GM23338 (cell line): ENCODE results near the gene ANKRD22. TPM values are rescaled to one million over a fixed set of nuclear protein-coding genes. Genes with fewer than 3 reads are reported as not detected.

Experiments
- ATAC-seq: fragments of 200-7000 bp; cut with Tn5 transposase; 3 replicates; pipeline ENCODE4 v1.9.1; 2020
- DNase-seq: peaks from one replicate; pipeline ENCODE4 v3.0.0-alpha.2; 2015; ENCODE audit warnings: low spot score
- H2AFZ ChIP-seq: fragments of 200-600 bp; sonication (generic); 2 replicates; pipeline ENCODE4 v1.8.0; 2016; ENCODE audit warnings: antibody characterized with exemption, mild to moderate bottlenecking, moderate library complexity
- H3F3A ChIP-seq: fragments of 200-600 bp; sonication (generic); replicated peaks from 2 replicates; pipeline ENCODE4 v1.8.0; 2017; ENCODE audit warnings: antibody characterized with exemption, mixed run types, low read depth
- H3K27ac ChIP-seq: fragments of 200-600 bp; sonication (generic); 2 replicates; pipeline ENCODE4 v1.6.1; 2016; ENCODE audit warnings: low read depth
- H3K27me3 ChIP-seq: fragments of 200-600 bp; sonication (generic); 2 replicates; pipeline ENCODE4 v1.8.0; 2016; ENCODE audit warnings: mild to moderate bottlenecking, mixed run types, moderate library complexity; ENCODE audit not compliant: insufficient read depth
- H3K36me3 ChIP-seq: fragments of 200-600 bp; sonication (generic); 2 replicates; pipeline ENCODE4 v1.8.0; 2016; ENCODE audit warnings: mild to moderate bottlenecking; ENCODE audit not compliant: insufficient read depth
- H3K4me1 ChIP-seq: fragments of 200-600 bp; sonication (generic); 2 replicates; pipeline ENCODE4 v1.8.0; 2016; ENCODE audit warnings: mild to moderate bottlenecking, moderate library complexity; ENCODE audit not compliant: insufficient read depth
- H3K4me2 ChIP-seq: fragments of 200-600 bp; sonication (generic); 2 replicates; pipeline ENCODE4 v1.7.1; 2017; ENCODE audit warnings: mixed run types
- H3K4me3 ChIP-seq: fragments of 200-600 bp; sonication (generic); 2 replicates; pipeline ENCODE4 v1.6.1; 2016; ENCODE audit warnings: mixed run types
- H3K79me2 ChIP-seq: fragments of 200-600 bp; sonication (generic); replicated peaks from 2 replicates; pipeline ENCODE4 v1.8.0; 2017; ENCODE audit warnings: mild to moderate bottlenecking; ENCODE audit not compliant: insufficient read depth
- H3K9me2 ChIP-seq: fragments of 200-600 bp; sonication (generic); 2 replicates; pipeline ENCODE4 v1.8.0; 2017; ENCODE audit not compliant: insufficient read depth
- H4K20me1 ChIP-seq: fragments of 200-600 bp; sonication (generic); replicated peaks from 2 replicates; pipeline ENCODE4 v1.8.0; 2017; ENCODE audit warnings: mild to moderate bottlenecking; ENCODE audit not compliant: insufficient read depth
- H3K27ac Mint-ChIP-seq: 2 replicates; pipeline ENCODE4 v1.8.0; 2020; ENCODE audit warnings: inconsistent platforms, mild to moderate bottlenecking, moderate library complexity, mixed read lengths
- H3K27me3 Mint-ChIP-seq: 3 replicates; pipeline ENCODE4 v1.8.0; 2022; ENCODE audit warnings: low read depth, mild to moderate bottlenecking, moderate library complexity, mixed read lengths, inconsistent platforms; ENCODE audit not compliant: insufficient read depth, poor library complexity
- H3K36me3 Mint-ChIP-seq: 3 replicates; pipeline ENCODE4 v1.8.0; 2021; ENCODE audit warnings: low read depth, mild to moderate bottlenecking, inconsistent platforms, moderate library complexity, mixed read lengths
- H3K4me1 Mint-ChIP-seq: 3 replicates; pipeline ENCODE4 v1.8.0; 2020; ENCODE audit warnings: mild to moderate bottlenecking, inconsistent platforms, mixed read lengths
- H3K4me3 Mint-ChIP-seq: 3 replicates; pipeline ENCODE4 v1.8.0; 2021; ENCODE audit warnings: moderate library complexity, mild to moderate bottlenecking, inconsistent platforms, mixed read lengths
- H3K9me3 Mint-ChIP-seq: 3 replicates; pipeline ENCODE4 v1.8.0; 2020; ENCODE audit warnings: moderate library complexity, mild to moderate bottlenecking, inconsistent platforms, mixed read lengths
- EZH2 ChIP-seq: fragments of 200-600 bp; sonication (generic); IDR thresholded peaks from one replicate; pipeline ENCODE4 v1.8.0; 2017; ENCODE audit warnings: antibody characterized with exemption, mild to moderate bottlenecking, low read depth; ENCODE audit not compliant: unreplicated experiment
- EZH2phosphoT487 ChIP-seq: fragments of 200-600 bp; sonication (generic); IDR thresholded peaks from one replicate; pipeline ENCODE4 v1.8.1; 2018; ENCODE audit warnings: antibody characterized with exemption; ENCODE audit not compliant: unreplicated experiment
- JUNB ChIP-seq: IDR thresholded peaks from one replicate; pipeline ENCODE4 v1.6.1; 2016; ENCODE audit warnings: antibody characterized with exemption; ENCODE audit not compliant: unreplicated experiment
- POLR2AphosphoS5 ChIP-seq: IDR thresholded peaks from 2 replicates; pipeline ENCODE4 v1.6.1; 2016; ENCODE audit warnings: antibody characterized with exemption, low read depth
- ZNF331 ChIP-seq: fragments of 250-450 bp; sonication (Bioruptor Pico); IDR thresholded peaks from 2 replicates; pipeline ENCODE4 v1.5.0; 2020; ENCODE audit warnings: low read depth, mild to moderate bottlenecking, moderate library complexity
- polyA plus RNA-seq: library from polyadenylated mRNA; unstranded; fragments of >200 nt; fragmentation: Nextera tagmentation; extraction: Ambion mirVana; gene quantifications from 2 replicates; pipeline ENCODE4 v1.2.1, GENCODE V29; 2016
- total RNA-seq: library from RNA; depleted of rRNA; stranded (reverse); fragments of >200 nt; shearing (Covaris generic); gene quantifications from 2 replicates; pipeline ENCODE4 v1.2.3, GENCODE V29; 2014
- TF ChIP-seq, protein P1 (sequence below), 2 experiments: fragments of 200-600 bp in 1 of 2; sonication (generic) in 1 of 2; conservative IDR thresholded peaks; 2 replicates each; pipeline versions ENCODE4 v1.5.1 to v1.6.1; 2016 to 2017; ENCODE audit warnings: antibody characterized with exemption in 2 of 2, low read depth in 2 of 2, mild to moderate bottlenecking in 2 of 2, moderate library complexity in 1 of 2
- TF ChIP-seq, protein P2 (sequence below): IDR thresholded peaks from 2 replicates; pipeline ENCODE4 v1.6.1; 2016; ENCODE audit warnings: antibody characterized with exemption
- TF ChIP-seq, protein P3 (sequence below): IDR thresholded peaks from one replicate; pipeline ENCODE4 v1.6.1; 2018; ENCODE audit warnings: antibody characterized with exemption; ENCODE audit not compliant: unreplicated experiment

ANKRD22 gene
- total and polyA plus RNA-seq, 2 experiments from 2014 or later, result not detected

DNA sequence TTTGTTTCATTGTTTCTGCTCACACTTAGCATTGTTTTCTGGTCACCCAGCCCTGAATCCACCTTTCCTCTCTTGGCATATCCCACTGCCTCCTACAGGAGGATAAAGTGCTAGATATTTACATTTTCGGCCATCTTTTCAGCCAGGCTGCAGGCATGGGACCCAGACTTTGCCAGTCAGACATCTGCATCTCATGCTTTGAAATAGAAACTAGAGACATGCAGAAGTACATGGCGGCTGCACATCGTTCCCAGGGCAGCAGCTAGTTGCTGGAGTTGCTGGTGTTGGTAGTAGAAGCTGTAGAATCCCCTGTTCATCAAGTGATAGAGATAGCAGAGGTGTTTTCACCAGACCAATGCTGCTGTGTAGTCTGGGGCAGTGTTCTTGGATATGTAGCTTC, 47.1 kb upstream of the ANKRD22 start:
- Mint-ChIP-seq H3K27me3 (no peaks in the 10 kb centered on the region), H3K27ac (no peak overlapping the region), H3K36me3 (peaks cover 8% of the 10 kb centered on the region; the same call in 2 of the 3 replicates), H3K4me1 (peaks cover 10% of the 10 kb centered on the region; the same call in 2 of the 3 replicates), H3K4me3 (no peak overlapping the region), H3K9me3 (no peaks in the 10 kb centered on the region)
- no peaks in the 10 kb centered on the region for H3K4me1 ChIP-seq
- H3K27ac ChIP-seq, result peak overlapping the region; percentile 35; the same call in 1 of the 2 replicates
- no peaks in the 10 kb centered on the region for H3K36me3 ChIP-seq
- no peaks in the 10 kb centered on the region for H4K20me1 ChIP-seq
- TF ChIP-seq, protein P1, sequence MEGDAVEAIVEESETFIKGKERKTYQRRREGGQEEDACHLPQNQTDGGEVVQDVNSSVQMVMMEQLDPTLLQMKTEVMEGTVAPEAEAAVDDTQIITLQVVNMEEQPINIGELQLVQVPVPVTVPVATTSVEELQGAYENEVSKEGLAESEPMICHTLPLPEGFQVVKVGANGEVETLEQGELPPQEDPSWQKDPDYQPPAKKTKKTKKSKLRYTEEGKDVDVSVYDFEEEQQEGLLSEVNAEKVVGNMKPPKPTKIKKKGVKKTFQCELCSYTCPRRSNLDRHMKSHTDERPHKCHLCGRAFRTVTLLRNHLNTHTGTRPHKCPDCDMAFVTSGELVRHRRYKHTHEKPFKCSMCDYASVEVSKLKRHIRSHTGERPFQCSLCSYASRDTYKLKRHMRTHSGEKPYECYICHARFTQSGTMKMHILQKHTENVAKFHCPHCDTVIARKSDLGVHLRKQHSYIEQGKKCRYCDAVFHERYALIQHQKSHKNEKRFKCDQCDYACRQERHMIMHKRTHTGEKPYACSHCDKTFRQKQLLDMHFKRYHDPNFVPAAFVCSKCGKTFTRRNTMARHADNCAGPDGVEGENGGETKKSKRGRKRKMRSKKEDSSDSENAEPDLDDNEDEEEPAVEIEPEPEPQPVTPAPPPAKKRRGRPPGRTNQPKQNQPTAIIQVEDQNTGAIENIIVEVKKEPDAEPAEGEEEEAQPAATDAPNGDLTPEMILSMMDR (conservative IDR thresholded peaks at IDR 0.05; ENCODE audit: low read depth in 2 of 2), result no peak
- no peak for TF ChIP-seq JUNB
- no peak for TF ChIP-seq ZNF331 (CRISPR knock-in tag)
- TF ChIP-seq, protein P2, sequence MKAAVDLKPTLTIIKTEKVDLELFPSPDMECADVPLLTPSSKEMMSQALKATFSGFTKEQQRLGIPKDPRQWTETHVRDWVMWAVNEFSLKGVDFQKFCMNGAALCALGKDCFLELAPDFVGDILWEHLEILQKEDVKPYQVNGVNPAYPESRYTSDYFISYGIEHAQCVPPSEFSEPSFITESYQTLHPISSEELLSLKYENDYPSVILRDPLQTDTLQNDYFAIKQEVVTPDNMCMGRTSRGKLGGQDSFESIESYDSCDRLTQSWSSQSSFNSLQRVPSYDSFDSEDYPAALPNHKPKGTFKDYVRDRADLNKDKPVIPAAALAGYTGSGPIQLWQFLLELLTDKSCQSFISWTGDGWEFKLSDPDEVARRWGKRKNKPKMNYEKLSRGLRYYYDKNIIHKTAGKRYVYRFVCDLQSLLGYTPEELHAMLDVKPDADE, result no peak
- no peak for TF ChIP-seq EZH2
- TF ChIP-seq POLR2AphosphoS5, result no peak
- no peaks in the 10 kb centered on the region for H3K9me2 ChIP-seq
- H3K4me2 ChIP-seq, result no peak overlapping the region
- no peak for DNase-seq
- no peaks in the 10 kb centered on the region for H3F3A ChIP-seq
- H3K79me2 ChIP-seq, result no peaks in the 10 kb centered on the region
- H3K27me3 ChIP-seq, result no peaks in the 10 kb centered on the region
- H2AFZ ChIP-seq, result no peak overlapping the region
- ATAC-seq, result no peak
- no peak overlapping the region for H3K4me3 ChIP-seq

DNA sequence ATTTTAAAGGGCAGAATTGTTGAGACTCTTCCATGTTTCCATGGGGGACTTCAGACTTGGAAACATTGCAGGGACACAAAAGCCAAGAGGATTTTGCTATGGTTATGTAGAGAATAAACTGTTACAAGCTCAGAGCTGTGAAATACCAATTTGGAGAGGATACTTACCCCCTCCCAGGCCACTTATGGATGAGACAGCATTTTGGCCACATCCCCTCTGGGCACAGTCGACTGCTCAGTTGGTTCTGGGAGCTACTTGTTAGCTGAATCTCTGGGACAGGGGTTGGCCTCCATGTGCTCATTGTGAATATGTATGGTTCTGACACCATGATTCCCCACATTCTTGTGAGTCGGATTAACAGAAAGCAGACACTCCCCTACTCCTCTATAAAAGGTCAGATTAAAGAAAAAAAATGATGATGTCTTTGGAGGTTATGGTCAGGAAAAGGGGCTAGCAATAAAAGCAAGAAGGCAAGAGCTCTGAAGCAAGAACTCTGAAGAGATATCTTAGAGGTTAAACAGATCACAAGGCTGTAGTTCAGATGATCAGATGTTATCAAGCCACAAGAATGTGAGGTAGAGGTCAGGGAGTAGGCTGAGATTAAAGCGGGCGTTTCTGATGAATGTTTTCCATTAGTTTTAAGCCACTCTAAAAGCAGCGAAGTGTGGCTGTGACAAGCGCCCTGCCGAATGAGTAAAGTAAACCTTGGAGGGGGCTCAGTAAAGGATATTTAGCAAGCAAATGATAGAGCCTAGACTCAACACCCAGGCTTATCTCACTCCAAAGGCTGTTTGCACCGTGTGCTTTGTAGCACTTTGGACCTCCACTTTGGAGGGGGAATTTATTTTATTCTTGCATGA, 45.6 kb upstream of the ANKRD22 start:
- Mint-ChIP-seq H3K9me3 (no peaks in the 10 kb centered on the region), H3K4me1 (peaks cover 15% of the 10 kb centered on the region), H3K36me3 (peaks cover 4% of the 10 kb centered on the region; the same call in 2 of the 3 replicates), H3K27ac (peak overlapping the region; percentile 81), H3K27me3 (no peaks in the 10 kb centered on the region), H3K4me3 (no peak overlapping the region)
- H3K79me2 ChIP-seq, result no peaks in the 10 kb centered on the region
- ATAC-seq (peak; percentile 61), DNase-seq (no peak)
- no peaks in the 10 kb centered on the region for H4K20me1 ChIP-seq
- H3K4me2 ChIP-seq, result no peak overlapping the region
- no peaks in the 10 kb centered on the region for H3K9me2 ChIP-seq
- H3K4me1 ChIP-seq, result no peaks in the 10 kb centered on the region
- H3K27ac ChIP-seq, result no peak overlapping the region
- no peaks in the 10 kb centered on the region for H3F3A ChIP-seq
- H2AFZ ChIP-seq, result peak overlapping the region; percentile 53
- H3K4me3 ChIP-seq, result no peak overlapping the region
- no peaks in the 10 kb centered on the region for H3K27me3 ChIP-seq
- H3K36me3 ChIP-seq, result no peaks in the 10 kb centered on the region
- TF ChIP-seq EZH2phosphoT487, result no peak
- TF ChIP-seq, protein P3, sequence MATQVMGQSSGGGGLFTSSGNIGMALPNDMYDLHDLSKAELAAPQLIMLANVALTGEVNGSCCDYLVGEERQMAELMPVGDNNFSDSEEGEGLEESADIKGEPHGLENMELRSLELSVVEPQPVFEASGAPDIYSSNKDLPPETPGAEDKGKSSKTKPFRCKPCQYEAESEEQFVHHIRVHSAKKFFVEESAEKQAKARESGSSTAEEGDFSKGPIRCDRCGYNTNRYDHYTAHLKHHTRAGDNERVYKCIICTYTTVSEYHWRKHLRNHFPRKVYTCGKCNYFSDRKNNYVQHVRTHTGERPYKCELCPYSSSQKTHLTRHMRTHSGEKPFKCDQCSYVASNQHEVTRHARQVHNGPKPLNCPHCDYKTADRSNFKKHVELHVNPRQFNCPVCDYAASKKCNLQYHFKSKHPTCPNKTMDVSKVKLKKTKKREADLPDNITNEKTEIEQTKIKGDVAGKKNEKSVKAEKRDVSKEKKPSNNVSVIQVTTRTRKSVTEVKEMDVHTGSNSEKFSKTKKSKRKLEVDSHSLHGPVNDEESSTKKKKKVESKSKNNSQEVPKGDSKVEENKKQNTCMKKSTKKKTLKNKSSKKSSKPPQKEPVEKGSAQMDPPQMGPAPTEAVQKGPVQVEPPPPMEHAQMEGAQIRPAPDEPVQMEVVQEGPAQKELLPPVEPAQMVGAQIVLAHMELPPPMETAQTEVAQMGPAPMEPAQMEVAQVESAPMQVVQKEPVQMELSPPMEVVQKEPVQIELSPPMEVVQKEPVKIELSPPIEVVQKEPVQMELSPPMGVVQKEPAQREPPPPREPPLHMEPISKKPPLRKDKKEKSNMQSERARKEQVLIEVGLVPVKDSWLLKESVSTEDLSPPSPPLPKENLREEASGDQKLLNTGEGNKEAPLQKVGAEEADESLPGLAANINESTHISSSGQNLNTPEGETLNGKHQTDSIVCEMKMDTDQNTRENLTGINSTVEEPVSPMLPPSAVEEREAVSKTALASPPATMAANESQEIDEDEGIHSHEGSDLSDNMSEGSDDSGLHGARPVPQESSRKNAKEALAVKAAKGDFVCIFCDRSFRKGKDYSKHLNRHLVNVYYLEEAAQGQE, result no peak
